ENCODE data around the gene CEACAM16.

- TF ChIP-seq CTCF (IDR thresholded peaks at IDR 0.05 in 4 of 5, conservative IDR thresholded peaks at IDR 0.05 in 1 of 5) (peak; percentile 78 to 92 (median 87)), POLR2A (IDR thresholded peaks at IDR 0.05) (no peak)
These were observed 9.4 kb upstream of the CEACAM16 start for GRCh38 chr19:44689290-44690130.
